ENCODE results near the gene EEF1G.

GRCh38 chr11:62593434-62594044 lies 19.8 kb upstream of the EEF1G start:
- TF ChIP-seq CTCF (IDR thresholded peaks at IDR 0.05) (peak; percentile 23 to 65 (median 52)), POLR2A (IDR thresholded peaks at IDR 0.05) (no peak)
